Amniotic epithelial cell (primary cell): Measurements from ENCODE around the gene ZCCHC2.

ENCODE experiments used
- DNase-seq: peaks from one replicate; pipeline ENCODE4 v3.0.0-alpha.2; 2010; ENCODE audit warnings: low read depth

Gene ZCCHC2

GRCh38 chr18:62522504-62523254, at the start of gene ZCCHC2:
Gene ZCCHC2, plus strand, starts transcription at chr18:62523025. Its CDS starts 400 bp downstream, at chr18:62523425.
- peak; percentile 96 for DNase-seq

DNA sequence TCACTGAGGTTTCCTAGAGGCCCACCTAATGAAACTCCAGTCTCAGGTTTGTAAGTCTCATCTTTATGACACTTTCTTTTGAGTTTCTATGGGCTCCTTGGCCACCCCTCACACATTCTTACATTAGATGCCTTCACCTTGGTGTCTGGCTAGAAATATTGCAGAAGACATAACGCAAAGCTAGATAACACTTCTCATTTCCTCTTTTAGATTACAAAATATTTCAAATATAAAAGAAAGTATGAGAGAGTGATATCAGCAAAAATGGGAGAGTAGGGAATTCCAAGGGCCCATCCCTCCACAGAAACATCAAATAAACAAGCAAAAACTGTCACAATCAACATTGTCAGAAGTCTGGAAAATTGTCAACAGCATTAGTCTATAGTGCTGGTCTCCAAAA, 43.3 kb upstream of the ZCCHC2 start:
- DNase-seq, result no peak

- DNase-seq, result no peak
These were observed 41.9 kb upstream of the ZCCHC2 start for GRCh38 chr18:62480927-62481326.

DNA sequence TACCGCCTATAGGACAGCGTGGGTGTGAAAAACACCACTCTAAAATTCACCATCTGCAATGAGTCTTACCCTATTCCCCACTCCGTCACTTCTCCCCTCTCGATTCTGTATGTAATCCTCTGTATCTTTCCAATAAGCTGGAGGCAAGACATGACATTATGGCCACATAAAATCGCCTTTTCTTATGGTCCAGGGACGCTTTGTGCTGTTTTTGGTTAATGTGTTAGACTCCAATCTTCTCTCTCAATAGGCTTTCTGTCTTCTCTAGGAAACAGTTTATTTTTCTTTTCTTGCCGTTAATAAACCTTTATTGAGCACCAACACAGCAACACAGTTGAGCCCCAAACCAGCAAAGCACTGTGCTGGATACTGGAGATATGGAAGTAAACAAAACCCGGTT, 37.9 kb upstream of the ZCCHC2 start:
- no peak for DNase-seq

- peak; percentile 90 for DNase-seq
These were observed 37.1 kb upstream of the ZCCHC2 start for GRCh38 chr18:62485684-62486083.

- peak; percentile 30 for DNase-seq
These were observed 36.4 kb upstream of the ZCCHC2 start for GRCh38 chr18:62486290-62486964.

GRCh38 chr18:62487161-62487560, 35.7 kb upstream of the ZCCHC2 start:
- DNase-seq, result no peak

GRCh38 chr18:62490967-62491695, 31.7 kb upstream of the ZCCHC2 start:
- no peak for DNase-seq

DNA sequence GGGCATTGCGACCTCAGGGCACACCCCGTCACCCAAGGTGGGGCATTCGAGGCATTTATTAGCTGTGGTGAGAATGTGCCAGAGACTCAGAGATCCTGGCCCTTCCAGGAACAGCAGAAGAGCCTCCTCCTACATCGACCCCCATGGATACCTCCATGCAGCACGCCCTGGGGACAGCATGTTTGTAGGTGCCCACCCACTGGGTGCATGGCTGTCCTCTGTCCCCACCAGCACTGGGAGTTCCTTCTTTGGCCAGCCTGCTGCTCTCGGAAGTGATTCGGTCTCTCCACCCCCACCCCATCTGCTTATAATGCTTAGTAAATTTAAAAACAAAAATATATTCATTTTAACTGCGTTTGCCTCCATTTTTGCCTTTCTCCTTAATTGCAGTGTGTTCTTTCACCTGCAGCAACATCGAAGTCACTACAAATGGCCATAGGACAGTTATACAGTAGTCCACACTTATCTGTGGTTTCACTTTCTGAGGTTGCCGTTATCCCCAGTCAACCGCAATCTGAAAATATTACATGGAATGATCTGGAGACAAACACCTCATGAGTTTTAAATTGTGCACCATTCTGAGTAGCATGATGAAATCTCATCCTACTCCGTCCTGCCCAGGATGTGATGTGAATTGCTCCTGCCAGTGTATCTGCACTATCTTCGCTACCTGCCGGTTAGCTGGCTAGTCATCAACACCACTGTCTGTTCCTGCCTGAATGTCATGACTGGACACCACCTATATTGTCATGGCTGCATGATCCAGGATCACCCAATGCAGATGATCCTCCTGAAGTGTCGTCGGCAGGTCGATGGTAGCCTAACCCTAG, 29.6 kb upstream of the ZCCHC2 start:
- no peak for DNase-seq

DNA sequence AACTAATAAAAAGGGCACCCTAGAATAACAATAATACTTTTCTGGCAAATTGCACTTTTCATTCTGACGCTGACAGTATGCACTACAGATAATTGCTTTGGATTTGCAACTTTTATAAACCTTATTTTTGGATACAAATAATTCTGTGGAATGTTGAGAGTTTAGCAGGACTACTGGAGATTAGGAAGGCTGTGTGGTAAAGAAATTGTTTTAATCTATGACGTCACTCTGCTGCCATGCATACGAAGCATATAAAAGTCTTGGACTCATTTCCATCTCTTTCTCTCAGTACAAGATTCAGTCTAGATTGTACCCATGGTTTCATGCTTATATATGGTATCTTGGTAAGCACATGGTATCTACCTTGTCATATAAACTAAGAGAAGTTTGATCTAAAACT, 28.1 kb upstream of the ZCCHC2 start:
- DNase-seq, result no peak

- DNase-seq, result no peak
These were observed 26.6 kb upstream of the ZCCHC2 start for GRCh38 chr18:62496262-62496661.

DNA sequence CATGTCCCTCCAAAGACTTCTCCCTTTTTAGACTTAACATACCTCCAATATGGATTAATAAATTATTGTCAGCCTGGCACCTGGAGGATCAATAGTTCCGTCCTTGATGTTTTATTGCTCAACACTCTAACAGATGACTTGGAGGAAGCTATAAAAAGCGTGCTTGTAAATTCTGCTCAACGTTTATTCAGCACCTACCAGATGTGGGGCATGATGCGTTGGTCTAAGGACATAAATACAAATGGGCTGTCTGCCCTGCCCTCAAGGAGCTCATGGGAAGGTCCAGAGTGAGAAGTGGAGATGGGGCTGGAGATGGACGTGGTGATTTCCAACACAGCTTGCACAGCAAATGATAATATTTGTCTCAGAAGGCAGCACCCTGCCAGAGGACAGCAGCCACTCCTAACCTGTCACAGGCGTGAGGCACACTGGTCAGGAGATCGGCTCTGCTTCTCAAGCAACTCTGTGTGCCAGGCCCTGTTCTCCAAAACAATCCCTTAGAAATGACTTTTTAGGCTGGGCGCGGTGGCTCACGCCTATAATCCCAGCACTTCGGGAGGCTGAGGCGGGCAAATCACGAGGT, 25.5 kb upstream of the ZCCHC2 start:
- DNase-seq, result no peak

GRCh38 chr18:62498616-62499262, 24.1 kb upstream of the ZCCHC2 start:
- no peak for DNase-seq

DNA sequence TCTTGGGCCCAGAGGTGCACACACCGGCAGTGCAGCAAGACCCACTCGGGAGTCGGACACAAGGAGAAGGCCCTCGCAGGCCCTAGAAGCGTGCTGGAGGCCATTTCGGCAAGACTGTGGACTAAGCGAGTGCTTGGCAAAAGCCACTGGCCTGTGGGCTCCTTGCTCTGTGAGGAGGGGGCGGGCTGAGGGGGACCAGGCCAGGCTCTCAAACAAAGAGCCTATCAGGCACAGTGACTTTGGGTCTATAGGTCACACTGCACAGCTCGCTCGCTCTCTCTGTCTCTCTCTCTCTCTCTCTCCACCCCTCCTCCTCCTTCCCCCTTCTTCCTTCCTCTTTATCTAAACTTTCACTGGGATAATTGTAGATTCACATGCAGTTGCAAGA, 23.6 kb upstream of the ZCCHC2 start:
- no peak for DNase-seq

DNA sequence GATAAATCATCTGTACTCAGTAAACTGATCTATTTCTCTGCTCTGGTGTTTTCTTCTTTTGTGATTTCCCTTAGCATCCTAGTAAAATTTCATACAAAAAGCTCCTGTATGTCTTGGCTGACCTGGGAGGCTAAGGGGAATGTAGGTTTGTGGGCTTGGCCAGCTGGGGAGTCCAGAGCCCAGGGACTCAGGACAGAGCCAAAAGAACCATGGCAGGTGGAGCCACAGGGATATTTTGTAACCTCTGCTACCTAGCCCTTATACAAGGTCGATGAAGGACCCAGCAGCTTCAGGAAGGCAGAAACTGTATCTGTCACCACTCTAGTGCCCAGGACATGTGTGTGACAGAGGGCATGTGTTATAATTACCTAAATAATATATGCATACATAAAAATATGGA, 22.7 kb upstream of the ZCCHC2 start:
- DNase-seq, result no peak

DNA sequence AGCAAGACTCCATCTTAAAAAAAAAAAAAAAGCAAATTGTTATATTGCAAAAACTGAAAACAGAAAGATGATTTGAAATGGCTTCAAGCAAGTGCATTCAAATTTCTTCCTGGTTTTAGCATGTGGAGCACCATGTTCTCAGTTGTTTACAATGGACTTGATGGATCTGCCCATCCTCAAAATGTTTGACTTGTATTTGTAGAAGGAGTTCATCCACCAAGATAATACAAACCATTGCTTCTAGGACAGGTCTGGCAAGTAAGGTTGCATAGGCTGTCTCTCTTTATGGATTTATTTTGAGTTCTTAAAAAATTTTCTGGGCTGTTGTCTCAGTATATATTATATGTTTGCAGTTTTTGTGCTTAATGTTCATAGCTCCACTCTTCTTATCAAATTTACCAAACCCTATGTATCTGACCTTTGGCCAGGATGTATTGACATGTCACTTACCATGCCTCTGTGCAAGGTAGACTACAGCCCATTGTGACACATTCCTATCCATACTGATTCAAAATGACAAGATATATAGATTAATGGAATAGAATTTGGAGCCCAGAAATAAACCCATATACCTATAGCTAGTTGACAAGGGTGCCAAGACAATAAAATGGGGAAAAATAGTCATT, 21.7 kb upstream of the ZCCHC2 start:
- no peak for DNase-seq

DNA sequence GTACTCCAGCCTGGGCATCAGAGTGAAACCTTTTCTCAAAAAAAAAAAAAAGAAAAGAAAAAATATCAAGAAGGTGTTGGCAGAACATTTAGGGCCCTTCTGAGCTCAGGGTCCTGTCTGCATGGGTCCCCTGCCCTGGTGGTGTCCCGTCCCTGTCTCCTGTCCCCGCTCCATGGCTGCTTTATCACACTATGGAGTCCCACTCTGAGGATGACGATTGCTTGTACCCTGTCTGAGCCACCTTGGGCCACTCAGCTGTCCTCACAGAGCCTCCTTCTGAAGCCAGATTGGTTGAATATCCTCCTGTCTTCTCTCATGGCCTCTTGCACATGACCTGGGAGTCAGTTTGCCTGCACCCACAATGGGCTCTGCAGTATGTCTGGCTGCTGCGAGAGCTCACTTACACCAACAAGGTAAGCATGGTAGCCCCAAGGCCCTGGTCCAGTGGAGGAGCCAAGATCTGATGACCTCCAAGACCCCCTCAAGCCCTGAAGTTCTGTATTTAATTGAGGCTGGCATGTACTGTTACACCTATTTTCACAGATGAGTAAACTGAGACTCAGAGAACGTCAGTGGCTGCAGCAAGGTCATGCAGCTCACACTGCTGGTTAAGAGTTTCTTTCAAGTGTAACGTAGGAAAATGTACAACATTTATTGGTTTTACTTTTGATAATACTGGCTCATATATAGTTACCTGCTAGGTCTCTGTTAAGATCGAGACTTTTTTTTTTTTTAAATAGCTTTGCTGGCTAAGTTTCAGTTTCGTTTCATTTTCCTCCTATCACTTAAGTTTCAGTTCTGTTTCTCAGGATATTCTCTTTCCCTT, 16.9 kb upstream of the ZCCHC2 start:
- no peak for DNase-seq

GRCh38 chr18:62506495-62507143, 16.2 kb upstream of the ZCCHC2 start:
- no peak for DNase-seq

DNA sequence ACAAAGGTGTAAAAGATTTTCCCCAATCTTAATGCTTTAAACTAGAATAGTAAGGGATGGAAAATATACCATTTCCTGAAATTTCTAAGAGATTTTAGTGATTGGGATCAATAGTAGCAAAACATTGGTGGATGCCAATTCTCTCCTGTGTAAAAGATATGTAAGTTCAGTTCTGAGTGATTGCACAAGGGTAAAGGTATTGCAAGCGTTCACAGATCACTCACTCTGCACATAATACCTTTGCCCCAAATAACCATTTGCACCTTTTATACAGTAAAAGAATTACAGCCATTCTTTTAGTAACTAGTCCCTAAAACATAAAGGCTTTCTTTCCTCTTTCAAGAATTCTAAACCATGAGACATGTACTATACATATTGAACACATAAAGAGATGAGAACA, 13.0 kb upstream of the ZCCHC2 start:
- DNase-seq, result no peak
